Measurements from ENCODE around the gene CSTPP1.
"Not testable (repeated sequence)": the region's sequence is repeated elsewhere in the genome, so short reads cannot be mapped to it uniquely, and the experiment has no call there.

CSTPP1 gene

GRCh38 chr11:46961041-46961440 is 24.5 kb downstream of the CSTPP1 start:
- no peak for FAIRE-seq

- FAIRE-seq = not testable (repeated sequence)
These were observed 25.3 kb downstream of the CSTPP1 start for GRCh38 chr11:46961886-46962285.

- FAIRE-seq = no peak
These were observed 27.3 kb downstream of the CSTPP1 start for GRCh38 chr11:46963844-46964243.

- no peak for FAIRE-seq
These were observed 30.2 kb downstream of the CSTPP1 start for GRCh38 chr11:46966773-46967172.

- FAIRE-seq = no peak
These were observed 31.4 kb downstream of the CSTPP1 start for GRCh38 chr11:46967962-46968361.

- FAIRE-seq = no peak
These were observed 32.8 kb downstream of the CSTPP1 start for GRCh38 chr11:46969379-46969778.

GRCh38 chr11:46970913-46971625 is 34.5 kb downstream of the CSTPP1 start:
- no peak for FAIRE-seq

- FAIRE-seq = no peak
These were observed 35.8 kb downstream of the CSTPP1 start for GRCh38 chr11:46972343-46972742.

GRCh38 chr11:46972821-46973220 is 36.3 kb downstream of the CSTPP1 start:
- FAIRE-seq = no peak

- FAIRE-seq = no peak
These were observed 39.8 kb downstream of the CSTPP1 start for GRCh38 chr11:46976182-46976854.

GRCh38 chr11:46977038-46977813 is 40.7 kb downstream of the CSTPP1 start:
- no peak for FAIRE-seq

GRCh38 chr11:46978005-46978491 is 41.5 kb downstream of the CSTPP1 start:
- FAIRE-seq = no peak

- FAIRE-seq = no peak
These were observed 42.8 kb downstream of the CSTPP1 start for GRCh38 chr11:46979358-46979757.

- FAIRE-seq = no peak
These were observed 44.9 kb downstream of the CSTPP1 start for GRCh38 chr11:46981436-46981835.

GRCh38 chr11:46982797-46983452 is 46.4 kb downstream of the CSTPP1 start:
- FAIRE-seq = no peak

GRCh38 chr11:46983598-46983997 is 47.0 kb downstream of the CSTPP1 start:
- FAIRE-seq = no peak

- no peak for FAIRE-seq
These were observed 48.0 kb downstream of the CSTPP1 start for GRCh38 chr11:46984548-46984947.

- no peak for FAIRE-seq
These were observed 48.4 kb downstream of the CSTPP1 start for GRCh38 chr11:46984987-46985386.

GRCh38 chr11:46987183-46987582 is 50.6 kb downstream of the CSTPP1 start:
- FAIRE-seq = no peak

- FAIRE-seq = not testable (repeated sequence)
These were observed 53.4 kb downstream of the CSTPP1 start for GRCh38 chr11:46989810-46990487.

GRCh38 chr11:46991391-46991790 is 54.8 kb downstream of the CSTPP1 start:
- no peak for FAIRE-seq

GRCh38 chr11:46992386-46992785 is 55.8 kb downstream of the CSTPP1 start:
- not testable (repeated sequence) for FAIRE-seq
